T-helper 1 cell treated with Interleukin-12 subunit alpha and Interleukin-12 subunit beta and Interleukin-4 antibody, amounts not matched to agents 30 ng/mL and 1 ng/mL, for 36 hours (primary cell): ENCODE results near the gene BABAM2. TPM values are rescaled to one million over a fixed set of nuclear protein-coding genes. Genes with fewer than 3 reads are reported as not detected.

Experiments used
- intact Hi-C: fragments of 100-400 bp; cut with micrococcal nuclease; formaldehyde crosslinking; loops from one replicate; pipeline ENCODE4 v1.15.1; 2024
- total RNA-seq: library from RNA; stranded (reverse); gene quantifications from 2 replicates; pipeline ENCODE4 v1.2.3, GENCODE V29; 2022

BABAM2 gene
- total RNA-seq, 1 donor from 2014 or later, result 40.8 TPM

- intact Hi-C loops, result loop anchor here (5.0 kb wide), 1 partner anchor 93 kb away; no protein-coding TSS in a partner anchor
Measured at GRCh38 chr2:28054916-28055315, 164.4 kb downstream of the BABAM2 start.

GRCh38 chr2:28055325-28055970 is 164.9 kb downstream of the BABAM2 start:
- intact Hi-C loops, result loop anchor here (5.0 kb wide), 1 partner anchor 93 kb away; no protein-coding TSS in a partner anchor

GRCh38 chr2:28058791-28059190 is 168.3 kb downstream of the BABAM2 start:
- intact Hi-C loops, result loop anchor here (5.0 kb wide), 1 partner anchor 96 kb away; no protein-coding TSS in a partner anchor

GRCh38 chr2:28062867-28063266 is 172.3 kb downstream of the BABAM2 start:
- intact Hi-C loops, result no loop called here

GRCh38 chr2:28063492-28063962 is 173.0 kb downstream of the BABAM2 start:
- intact Hi-C loops, result no loop called here

GRCh38 chr2:28067602-28068001 is 177.1 kb downstream of the BABAM2 start:
- intact Hi-C loops, result no loop called here

- intact Hi-C loops, result no loop called here
Measured at GRCh38 chr2:28068088-28068487, 177.6 kb downstream of the BABAM2 start.

- intact Hi-C loops, result no loop called here
Measured at GRCh38 chr2:28068527-28068926, 178.0 kb downstream of the BABAM2 start.

GRCh38 chr2:28071221-28071620 is 180.7 kb downstream of the BABAM2 start:
- intact Hi-C loops, result no loop called here

GRCh38 chr2:28074137-28074536 is 183.6 kb downstream of the BABAM2 start:
- intact Hi-C loops, result no loop called here

GRCh38 chr2:28080911-28081310 is 190.4 kb downstream of the BABAM2 start:
- intact Hi-C loops, result no loop called here

GRCh38 chr2:28082131-28082530 is 191.6 kb downstream of the BABAM2 start:
- intact Hi-C loops, result no loop called here

GRCh38 chr2:28083476-28083875 is 192.9 kb downstream of the BABAM2 start:
- intact Hi-C loops, result no loop called here

- intact Hi-C loops, result no loop called here
Measured at GRCh38 chr2:28084564-28084963, 194.0 kb downstream of the BABAM2 start.

- intact Hi-C loops, result no loop called here
Measured at GRCh38 chr2:28085201-28085600, 194.7 kb downstream of the BABAM2 start.

- intact Hi-C loops, result no loop called here
Measured at GRCh38 chr2:28086611-28087010, 196.1 kb downstream of the BABAM2 start.

GRCh38 chr2:28088970-28089369 is 198.4 kb downstream of the BABAM2 start:
- intact Hi-C loops, result no loop called here

GRCh38 chr2:28089486-28089885 is 199.0 kb downstream of the BABAM2 start:
- intact Hi-C loops, result no loop called here

GRCh38 chr2:28093308-28093707 is 202.8 kb downstream of the BABAM2 start:
- intact Hi-C loops, result no loop called here

- intact Hi-C loops, result no loop called here
Measured at GRCh38 chr2:28093768-28094167, 203.2 kb downstream of the BABAM2 start.

GRCh38 chr2:28094739-28095138 is 204.2 kb downstream of the BABAM2 start:
- intact Hi-C loops, result no loop called here

GRCh38 chr2:28095622-28096021 is 205.1 kb downstream of the BABAM2 start:
- intact Hi-C loops, result no loop called here

- intact Hi-C loops, result no loop called here
Measured at GRCh38 chr2:28096421-28096820, 205.9 kb downstream of the BABAM2 start.
